Keratinocyte (primary cell): ENCODE measurements around the gene TSC22D4. TPM values are rescaled to one million over a fixed set of nuclear protein-coding genes. Genes with fewer than 3 reads are reported as not detected.

ENCODE experiments used
- DNase-seq: peaks from one replicate; pipeline ENCODE4 v3.0.0-alpha.2; 2011; ENCODE audit warnings: low read depth, missing footprints, low spot score
- FAIRE-seq: peaks from 2 replicates; lab custom pipeline; 2011; peaks lifted over from hg19 to GRCh38; lab: Jason Lieb, UNC
- H2AFZ ChIP-seq: 2 replicates; pipeline ENCODE4 v1.6.0; 2012; ENCODE audit warnings: low read length, control low read depth, inconsistent platforms; ENCODE audit not compliant: control insufficient read depth
- H3K27ac ChIP-seq: 2 replicates; pipeline ENCODE4 v1.5.1; 2011; ENCODE audit warnings: low read length; ENCODE audit not compliant: control insufficient read depth, insufficient read depth
- H3K27me3 ChIP-seq: 3 replicates; pipeline ENCODE4 v1.6.0; 2011; ENCODE audit warnings: low read length; ENCODE audit not compliant: control insufficient read depth, insufficient read depth; ENCODE audit errors: extremely low read depth
- H3K36me3 ChIP-seq, 2 experiments: 2 replicates in 1 of 2; 3 replicates in 1 of 2; pipeline ENCODE4 v1.5.1; 2011; ENCODE audit warnings: low read length in 2 of 2, mild to moderate bottlenecking in 1 of 2; ENCODE audit not compliant: control insufficient read depth in 2 of 2, insufficient read depth in 2 of 2; ENCODE audit errors: extremely low read depth in 1 of 2
- H3K4me1 ChIP-seq: 3 replicates; pipeline ENCODE4 v1.5.1; 2011; ENCODE audit warnings: low read length; ENCODE audit not compliant: control insufficient read depth, insufficient read depth; ENCODE audit errors: extremely low read depth
- H3K4me2 ChIP-seq: 3 replicates; pipeline ENCODE4 v1.6.0; 2011; ENCODE audit warnings: low read depth, low read length; ENCODE audit not compliant: control insufficient read depth, insufficient read depth; ENCODE audit errors: extremely low read depth
- H3K4me3 ChIP-seq, 3 experiments: fragments of 200-600 bp in 1 of 3; sonication (generic) in 1 of 3; 2 replicates in 2 of 3; 3 replicates in 1 of 3; pipeline ENCODE4 v1.5.1; 2011 to 2016; ENCODE audit warnings: low read length in 3 of 3, mild to moderate bottlenecking in 3 of 3, control low read depth in 2 of 3, inconsistent platforms in 1 of 3, low read depth in 1 of 3, mixed read lengths in 1 of 3, mixed run types in 1 of 3, moderate library complexity in 1 of 3; ENCODE audit not compliant: control insufficient read depth in 2 of 3, insufficient read depth in 2 of 3; ENCODE audit errors: extremely low read depth in 1 of 3
- H3K79me2 ChIP-seq: 2 replicates; pipeline ENCODE4 v1.6.0; 2012; ENCODE audit warnings: low read length; ENCODE audit not compliant: control insufficient read depth, insufficient read depth
- H3K9ac ChIP-seq: 3 replicates; pipeline ENCODE4 v1.6.0; 2011; ENCODE audit warnings: low read length; ENCODE audit not compliant: control insufficient read depth, insufficient read depth; ENCODE audit errors: extremely low read depth
- H3K9me1 ChIP-seq: 3 replicates; pipeline ENCODE4 v1.6.0; 2011; ENCODE audit warnings: low read length; ENCODE audit not compliant: control insufficient read depth, insufficient read depth; ENCODE audit errors: extremely low read depth
- H3K9me3 ChIP-seq: 2 replicates; pipeline ENCODE4 v1.5.1; 2012; ENCODE audit warnings: low read depth, low read length; ENCODE audit not compliant: control insufficient read depth
- H4K20me1 ChIP-seq: 3 replicates; pipeline ENCODE4 v1.6.0; 2011; ENCODE audit warnings: low read length; ENCODE audit not compliant: control insufficient read depth, insufficient read depth; ENCODE audit errors: extremely low read depth
- CTCF ChIP-seq, 3 experiments: IDR thresholded peaks in 1 of 3; conservative IDR thresholded peaks in 1 of 3; optimal IDR thresholded peaks in 1 of 3; 2 replicates in 2 of 3; 3 replicates in 1 of 3; pipeline versions ENCODE3 to v1.5.1; 2011; ENCODE audit warnings: low read length in 3 of 3, mild to moderate bottlenecking in 3 of 3, moderate library complexity in 2 of 3, control low read depth in 1 of 3, inconsistent platforms in 1 of 3; ENCODE audit not compliant: insufficient read depth in 2 of 3; ENCODE audit errors: extremely low read depth in 1 of 3
- EZH2 ChIP-seq: IDR thresholded peaks from one replicate; pipeline ENCODE4 v1.6.1; 2012; ENCODE audit warnings: inconsistent platforms, mild to moderate bottlenecking, low read length, moderate library complexity
- dilution Hi-C: fragments of 300-500 bp; cut with MboI; formaldehyde crosslinking; loops from one replicate; pipeline ENCODE4 v1.7.0; 2020; ENCODE audit warnings: low sequenced_read_pairs; ENCODE audit not compliant: extremely low pct_ligation_motif_present
- polyA plus RNA-seq, 5 experiments: library from polyadenylated mRNA; depleted of rRNA in 3 of 5; stranded (reverse) in 3 of 5; stranded (forward) in 1 of 5; unstranded in 1 of 5; fragments of >200 nt; gene quantifications; 1 replicate in 1 of 5; 2 replicates in 3 of 5; 3 replicates in 1 of 5; pipeline versions ENCODE4 v1.2.1 to v1.2.3, GENCODE V29; 2011 to 2012; ENCODE audit warnings: missing spikeins in 2 of 5, low read depth in 1 of 5, low replicate concordance in 1 of 5

TSC22D4 gene
- polyA plus RNA-seq, 1 donor (not counting 4 experiments of a cell fraction or from before 2014, with no cell fraction given): 8.4 TPM

- Histone ChIP-seq H4K20me1 (no peaks in the 10 kb centered on the region), H3K36me3 (no peaks in the 10 kb centered on the region), H3K9me3 (no peaks in the 10 kb centered on the region), H3K27me3 (no peaks in the 10 kb centered on the region), H3K9ac (no peak overlapping the region), H3K27ac (no peak overlapping the region), H3K4me1 (peaks cover 6% of the 10 kb centered on the region), H3K4me2 (no peak overlapping the region), H3K4me3 (no peak overlapping the region), H3K79me2 (no peaks in the 10 kb centered on the region), H2AFZ (no peak overlapping the region), H3K9me1 (no peaks in the 10 kb centered on the region)
- TF ChIP-seq CTCF (optimal IDR thresholded peaks at IDR 0.05 in 1 of 3, IDR thresholded peaks at IDR 0.05 in 1 of 3, conservative IDR thresholded peaks at IDR 0.05 in 1 of 3; ENCODE audit: extremely low read depth in 1 of 3, insufficient read depth in 2 of 3, low read length in 3 of 3) (no peak), EZH2 (no peak)
- DNase-seq: no peak
- dilution Hi-C loops: no loop called here
- FAIRE-seq: no peak
Observed at GRCh38 chr7:100446040-100446439, 33.0 kb downstream of the TSC22D4 start.

GRCh38 chr7:100444311-100445278 lies 34.4 kb downstream of the TSC22D4 start:
- no peaks in the 10 kb centered on the region for H3K79me2 ChIP-seq
- no peaks in the 10 kb centered on the region for H3K36me3 ChIP-seq
- H3K4me2 ChIP-seq: no peak overlapping the region
- TF ChIP-seq EZH2 (no peak), CTCF (optimal IDR thresholded peaks at IDR 0.05 in 1 of 3, IDR thresholded peaks at IDR 0.05 in 1 of 3, conservative IDR thresholded peaks at IDR 0.05 in 1 of 3; ENCODE audit: extremely low read depth in 1 of 3, insufficient read depth in 2 of 3, low read length in 3 of 3) (no peak)
- H3K4me1 ChIP-seq: peaks cover 3% of the 10 kb centered on the region
- H3K9me3 ChIP-seq: no peaks in the 10 kb centered on the region
- H3K4me3 ChIP-seq: no peak overlapping the region
- no peak overlapping the region for H3K27ac ChIP-seq
- no peaks in the 10 kb centered on the region for H3K9me1 ChIP-seq
- dilution Hi-C loops: no loop called here
- no peak overlapping the region for H2AFZ ChIP-seq
- DNase-seq (no peak), FAIRE-seq (no peak)
- H4K20me1 ChIP-seq: no peaks in the 10 kb centered on the region
- H3K27me3 ChIP-seq: no peaks in the 10 kb centered on the region
- H3K9ac ChIP-seq: no peak overlapping the region
